Measurements from ENCODE around the gene RERE.

DNA sequence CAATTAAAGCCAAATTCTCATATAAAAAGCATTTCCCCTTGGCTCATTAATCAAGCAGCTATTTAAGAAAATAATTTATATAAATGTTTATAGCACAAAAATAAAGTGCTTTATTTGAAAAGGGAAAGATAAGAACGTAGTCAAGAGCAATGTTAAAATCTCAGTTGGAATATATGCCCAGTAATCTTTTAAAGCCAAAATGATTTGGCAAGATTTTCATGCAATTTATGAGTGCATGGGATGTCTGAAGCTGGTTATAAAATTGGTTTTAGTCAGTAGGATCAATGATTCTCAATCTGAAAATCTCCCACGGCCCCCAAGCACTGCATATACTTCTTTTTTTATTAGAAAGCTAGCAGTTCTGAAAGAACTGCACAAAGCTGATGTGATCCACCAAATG is 188.8 kb downstream of the RERE start:
- TF ChIP-seq, protein P1, sequence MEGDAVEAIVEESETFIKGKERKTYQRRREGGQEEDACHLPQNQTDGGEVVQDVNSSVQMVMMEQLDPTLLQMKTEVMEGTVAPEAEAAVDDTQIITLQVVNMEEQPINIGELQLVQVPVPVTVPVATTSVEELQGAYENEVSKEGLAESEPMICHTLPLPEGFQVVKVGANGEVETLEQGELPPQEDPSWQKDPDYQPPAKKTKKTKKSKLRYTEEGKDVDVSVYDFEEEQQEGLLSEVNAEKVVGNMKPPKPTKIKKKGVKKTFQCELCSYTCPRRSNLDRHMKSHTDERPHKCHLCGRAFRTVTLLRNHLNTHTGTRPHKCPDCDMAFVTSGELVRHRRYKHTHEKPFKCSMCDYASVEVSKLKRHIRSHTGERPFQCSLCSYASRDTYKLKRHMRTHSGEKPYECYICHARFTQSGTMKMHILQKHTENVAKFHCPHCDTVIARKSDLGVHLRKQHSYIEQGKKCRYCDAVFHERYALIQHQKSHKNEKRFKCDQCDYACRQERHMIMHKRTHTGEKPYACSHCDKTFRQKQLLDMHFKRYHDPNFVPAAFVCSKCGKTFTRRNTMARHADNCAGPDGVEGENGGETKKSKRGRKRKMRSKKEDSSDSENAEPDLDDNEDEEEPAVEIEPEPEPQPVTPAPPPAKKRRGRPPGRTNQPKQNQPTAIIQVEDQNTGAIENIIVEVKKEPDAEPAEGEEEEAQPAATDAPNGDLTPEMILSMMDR (IDR thresholded peaks at IDR 0.05; ENCODE audit: insufficient read depth, low read length, poor library complexity, severe bottlenecking) = no peak
- no peak for TF ChIP-seq EZH2phosphoT487 (conservative IDR thresholded peaks at IDR 0.05; ENCODE audit: low read length)

All from SU-DHL-6 (cell line).